Activated CD4-positive, CD25-positive, alpha-beta regulatory T cell (primary cell): ENCODE measurements around the gene SLC7A5.
"Not testable (repeated sequence)": the region's sequence is repeated elsewhere in the genome, so short reads cannot be mapped to it uniquely, and the experiment has no call there.

ENCODE experiments used
- DNase-seq, 4 experiments: peaks; one replicate each; lab custom pipeline; 2025; lab: John Stamatoyannopoulos, UW

The SLC7A5 gene

DNA sequence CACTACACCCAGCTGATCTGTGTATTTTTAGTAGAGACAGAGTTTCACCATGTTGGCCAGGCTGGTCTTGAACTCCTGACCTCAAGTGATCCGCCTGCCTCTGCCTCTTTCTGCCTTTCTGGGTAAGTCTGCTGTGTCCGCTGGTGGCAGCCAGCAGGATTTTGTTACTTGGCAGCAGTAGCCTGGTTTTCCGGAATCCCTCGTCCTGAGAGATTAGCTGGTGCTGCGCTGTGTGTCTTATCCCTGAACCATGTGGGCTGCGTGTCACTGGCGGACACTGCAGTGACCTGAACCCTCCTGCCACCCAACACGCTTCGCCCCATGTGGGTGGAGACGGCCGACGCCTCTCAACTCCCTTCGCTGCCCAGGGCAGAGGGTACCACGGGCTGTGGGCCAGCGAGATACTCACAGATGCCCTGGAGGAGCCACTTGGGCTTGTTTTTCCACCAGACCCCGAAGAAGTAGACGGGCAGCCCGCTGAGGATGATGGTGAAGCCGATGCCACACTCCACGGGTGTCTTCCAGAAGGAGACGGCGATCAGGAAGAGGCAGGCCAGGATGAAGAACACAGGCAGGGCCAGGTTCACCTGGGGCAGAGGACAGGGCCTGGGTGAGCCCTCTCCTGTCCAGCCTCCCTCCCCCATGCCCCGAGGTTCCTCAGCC lies 35.2 kb downstream of the SLC7A5 start:
- DNase-seq: no peak

DNA sequence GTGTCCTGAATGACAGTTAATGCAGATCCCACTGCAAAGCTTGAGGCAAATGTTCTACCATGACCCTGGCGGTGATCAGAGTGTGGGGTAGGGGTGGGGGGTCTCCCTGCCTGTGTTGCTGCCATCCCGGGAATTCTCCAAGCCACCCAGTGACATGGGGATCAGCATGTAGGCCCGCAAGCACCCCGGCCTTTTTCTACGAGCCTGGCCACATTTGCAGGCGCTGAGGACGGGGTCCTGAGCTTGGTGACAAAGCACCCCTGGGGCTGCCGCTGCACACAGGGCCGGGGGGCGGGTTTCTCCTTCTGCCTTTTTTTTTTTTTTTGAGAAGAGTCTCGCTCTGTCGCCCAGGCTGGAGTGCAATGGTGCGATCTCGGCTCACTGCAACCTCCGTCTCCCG lies 35.8 kb downstream of the SLC7A5 start:
- no peak for DNase-seq

DNA sequence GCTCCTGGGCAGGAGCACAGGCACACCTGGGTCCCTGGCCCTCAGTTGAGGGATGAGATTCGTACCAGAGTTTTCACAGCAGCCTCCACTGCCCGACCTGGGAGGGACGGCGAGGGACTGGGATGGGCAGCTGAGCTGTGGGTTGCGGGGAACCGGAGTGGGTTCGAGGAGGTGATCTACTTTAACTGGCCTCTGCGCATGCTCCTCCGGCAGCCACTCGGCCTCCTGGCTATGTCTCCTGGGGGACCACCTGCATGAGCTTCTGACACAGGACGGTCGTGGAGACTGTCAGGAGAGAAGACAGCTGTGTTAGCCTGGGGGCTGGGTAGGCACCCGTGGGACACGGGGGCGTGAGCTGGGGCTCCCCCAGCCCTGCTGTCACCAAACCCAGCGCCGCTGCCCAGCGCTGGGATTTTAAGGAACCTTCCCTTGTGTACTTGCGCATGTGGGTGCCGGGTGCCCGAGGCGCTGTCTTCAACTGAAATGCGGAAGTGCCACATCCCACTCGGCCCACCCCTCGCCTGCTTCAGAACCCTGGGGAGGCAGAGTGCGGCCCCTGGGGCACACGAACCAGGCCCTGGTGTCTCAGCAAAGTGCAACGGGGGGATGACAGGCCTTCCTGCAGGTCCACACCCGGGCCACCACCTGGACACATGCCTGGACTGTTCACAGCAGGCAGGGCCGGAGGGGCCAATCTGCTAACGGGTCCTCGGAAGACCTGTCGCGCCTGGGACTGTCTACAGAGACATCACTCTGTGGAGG lies 36.4 kb downstream of the SLC7A5 start:
- DNase-seq: no peak

DNA sequence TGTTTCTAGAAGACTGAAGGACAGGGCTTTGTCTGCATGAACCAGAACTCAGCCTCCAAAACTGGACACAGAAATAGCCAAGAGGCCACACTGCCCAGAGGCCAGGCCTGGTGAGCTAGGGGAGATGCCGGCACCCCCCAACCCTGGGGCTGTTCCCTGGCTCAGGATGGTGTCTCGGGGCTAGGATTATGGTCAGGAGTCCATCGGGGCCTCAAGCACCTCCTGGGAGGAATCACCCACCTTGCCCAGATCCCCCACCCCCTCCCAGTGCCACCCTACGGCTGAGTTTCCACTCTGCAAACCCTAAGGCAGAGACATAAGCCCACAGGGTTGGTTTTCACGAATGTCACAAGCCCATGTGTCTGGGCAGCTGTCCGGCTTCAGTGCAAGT lies 37.2 kb downstream of the SLC7A5 start:
- no peak for DNase-seq

DNA sequence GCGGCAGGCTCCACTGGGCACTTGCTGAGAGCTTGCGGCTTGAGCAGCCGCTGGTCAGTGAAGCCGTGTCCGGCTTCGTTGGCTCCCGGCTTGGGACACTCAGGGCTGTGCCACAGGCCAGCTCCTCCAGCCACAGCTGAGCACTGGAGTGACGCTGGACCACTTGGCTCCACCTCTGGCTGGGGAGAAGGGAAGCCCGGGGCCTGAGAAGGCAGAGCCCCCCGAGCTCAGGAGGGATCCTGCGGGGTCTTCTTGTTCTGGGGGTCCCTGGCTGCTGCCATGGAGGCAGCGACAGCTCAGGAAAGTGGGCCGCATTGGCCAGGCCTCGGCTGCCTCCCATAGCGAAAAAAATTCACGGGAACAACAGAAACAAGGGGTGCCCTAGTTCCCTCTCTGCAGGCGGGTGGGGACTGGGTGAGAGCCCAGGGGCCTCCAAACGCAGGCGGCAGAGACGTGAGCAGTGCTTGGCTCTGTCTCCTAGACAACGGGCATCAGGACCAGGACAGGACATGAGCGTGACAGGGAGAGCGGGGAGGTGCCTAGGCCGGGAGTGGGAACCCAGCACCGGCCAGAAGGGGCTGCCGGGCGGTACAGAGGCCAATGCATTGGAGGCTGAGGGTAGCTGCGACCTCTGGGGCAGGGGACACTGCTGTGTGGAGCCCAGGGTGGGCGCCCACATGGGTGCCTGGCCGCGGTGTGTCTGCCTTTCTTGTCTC lies 37.7 kb downstream of the SLC7A5 start:
- DNase-seq: no peak

DNA sequence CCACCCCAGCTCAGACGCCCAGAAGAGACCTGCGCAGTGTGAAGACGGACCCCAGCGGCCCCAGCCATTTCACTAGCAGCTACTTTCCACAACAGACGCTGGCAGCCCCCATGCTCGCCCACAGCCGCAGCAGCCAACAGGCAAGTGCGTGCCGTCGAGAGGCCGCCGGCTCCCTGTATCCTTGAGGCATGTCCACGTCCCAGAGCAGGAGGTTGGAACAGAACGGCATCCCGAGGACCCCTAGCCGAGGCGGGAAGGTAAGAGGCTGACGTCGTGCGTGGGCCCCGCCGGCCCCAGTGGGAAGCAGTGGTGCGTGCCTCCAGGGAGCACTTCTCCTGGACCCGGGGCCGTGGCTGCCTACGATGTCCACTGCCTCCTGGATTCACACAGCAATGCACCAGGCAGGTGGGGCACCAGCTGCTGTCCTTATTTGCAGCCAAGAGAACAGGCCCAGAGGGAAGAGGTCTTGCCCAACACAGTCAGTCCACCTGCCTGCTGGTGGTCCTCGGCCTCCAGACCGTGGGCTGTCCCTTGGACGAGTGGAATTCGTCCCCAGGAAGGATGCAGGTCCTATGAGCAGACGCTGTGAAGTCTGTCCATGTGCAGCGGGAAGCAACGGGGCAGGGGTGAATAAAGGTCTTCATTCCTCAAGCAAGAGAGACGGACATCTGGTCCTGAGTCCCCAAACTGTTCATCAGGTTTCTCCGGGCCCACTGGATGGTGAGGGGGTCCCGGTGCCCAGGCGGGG lies 38.5 kb downstream of the SLC7A5 start:
- DNase-seq: no peak

DNA sequence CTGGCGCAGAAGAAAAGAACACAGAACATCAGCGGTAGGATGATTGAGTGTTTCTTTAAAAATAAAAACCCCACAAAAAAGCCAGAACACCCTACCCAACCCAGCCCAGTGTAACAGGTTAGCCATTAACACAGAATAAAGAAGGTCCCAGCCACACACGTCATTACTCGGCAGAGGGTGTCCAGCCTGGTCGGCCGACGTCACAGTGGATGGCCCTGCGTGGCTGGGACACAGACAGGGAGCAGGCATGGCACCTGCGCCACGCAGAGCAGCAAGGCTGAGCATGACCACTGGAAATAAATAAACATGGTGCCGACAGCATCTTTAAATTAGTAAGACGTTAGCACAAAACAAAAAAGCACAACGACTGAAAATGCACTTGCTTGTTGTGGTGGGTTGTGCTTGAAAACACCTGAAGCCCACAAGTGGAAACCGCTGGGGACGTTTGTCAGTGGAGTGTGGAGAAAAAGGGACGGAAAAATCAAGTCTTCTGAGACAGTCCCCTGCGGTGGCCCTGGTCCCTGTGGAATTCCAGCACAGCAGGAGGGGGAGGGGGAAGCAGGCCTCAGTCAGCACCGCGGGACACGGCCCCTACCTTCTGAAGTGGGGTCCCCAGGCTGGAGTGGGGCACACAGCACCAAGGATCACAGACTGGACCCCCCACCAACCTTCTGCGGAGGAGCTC lies 39.2 kb downstream of the SLC7A5 start:
- DNase-seq: no peak

DNA sequence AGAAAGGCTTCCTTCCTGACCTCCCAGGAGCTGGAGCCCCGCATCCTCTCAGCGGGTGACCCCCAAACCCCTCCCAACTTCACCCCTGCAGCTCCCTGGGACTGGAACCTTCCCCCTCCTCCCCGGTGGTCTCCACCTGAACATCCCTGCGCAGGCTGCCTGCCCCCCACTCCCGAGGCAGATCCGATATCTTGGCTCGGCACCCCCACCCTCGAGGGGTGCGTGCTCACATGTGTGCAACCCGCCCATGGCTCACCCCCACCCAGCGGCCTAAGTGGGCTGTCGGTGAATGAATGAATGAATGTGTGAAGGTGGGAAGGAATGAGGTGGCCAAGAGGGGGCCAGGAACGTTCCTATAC lies 39.7 kb downstream of the SLC7A5 start:
- no peak for DNase-seq

DNA sequence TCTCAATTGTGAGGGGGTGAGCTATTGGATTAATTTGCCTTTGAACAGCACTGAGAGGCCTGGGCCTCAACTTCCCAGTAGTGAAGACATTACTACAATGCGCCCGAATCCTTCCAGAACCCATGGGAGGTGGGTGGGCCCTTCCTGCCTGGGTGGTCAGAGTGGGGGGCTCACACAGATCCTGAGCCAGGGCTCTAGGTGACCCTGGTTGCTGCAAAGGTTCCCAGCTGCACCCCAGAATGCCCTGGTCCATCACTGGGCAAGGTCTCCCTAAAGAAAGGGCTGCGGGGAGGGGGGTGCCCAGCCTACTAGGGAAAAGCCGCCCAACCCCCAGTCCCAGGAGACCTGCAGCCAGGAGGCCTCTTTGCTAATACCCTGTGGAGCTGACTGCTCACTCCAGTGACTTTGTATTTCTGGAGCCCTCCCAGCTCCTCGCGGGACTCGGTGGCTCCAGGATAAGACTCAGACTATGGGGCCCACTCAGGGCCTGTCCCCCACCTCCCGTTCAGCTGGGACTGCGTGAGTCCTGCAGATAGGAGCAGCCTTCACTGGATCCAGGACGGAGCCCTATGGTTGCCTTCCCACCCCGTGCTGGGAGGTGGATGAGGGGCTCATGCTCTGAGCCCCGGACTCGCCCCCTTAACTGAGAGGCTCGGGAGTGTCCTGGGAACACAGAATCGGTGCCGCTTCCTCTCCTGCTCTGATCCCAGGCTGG lies 40.2 kb downstream of the SLC7A5 start:
- no peak for DNase-seq

DNA sequence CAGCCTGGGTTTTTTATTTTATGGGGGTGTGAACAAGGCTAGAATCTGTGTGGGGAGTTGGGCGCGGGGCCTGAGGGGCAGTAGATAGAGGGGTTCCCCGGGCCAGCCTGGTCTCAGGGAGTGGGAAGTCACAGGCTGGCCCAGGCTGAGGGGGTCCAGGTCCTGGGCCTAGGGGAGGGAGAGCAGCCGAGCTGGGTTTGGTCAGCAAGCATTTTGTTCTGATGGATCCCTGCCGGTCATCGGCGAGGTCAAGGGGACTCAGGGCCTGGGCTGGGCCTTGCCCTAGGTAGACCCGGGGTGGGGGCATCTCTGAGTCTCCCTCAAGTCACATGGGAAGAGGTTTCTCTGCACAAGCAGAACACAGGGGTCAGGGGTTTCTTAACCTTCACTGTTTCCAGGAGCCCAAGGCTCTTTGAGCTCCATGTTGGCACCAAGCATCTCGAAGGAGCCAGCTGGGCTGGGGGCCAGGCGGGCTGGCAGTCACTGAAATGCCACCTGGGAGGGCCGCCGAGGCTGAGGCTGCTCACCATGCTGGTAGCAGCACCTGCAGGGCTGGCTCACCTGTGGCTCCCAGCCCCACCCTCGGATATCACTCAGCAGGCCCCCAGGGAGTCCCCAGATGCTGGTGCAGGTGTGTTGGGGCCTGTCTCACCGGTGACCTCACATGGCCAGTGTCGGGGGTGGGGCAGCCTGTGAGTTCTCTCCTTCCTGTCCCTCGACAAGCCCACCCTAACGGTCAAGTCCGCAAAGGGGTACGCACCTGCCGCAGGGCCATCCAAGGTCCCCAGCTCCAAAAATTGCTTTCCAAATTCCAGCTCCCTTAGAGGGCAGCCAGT lies 41.0 kb downstream of the SLC7A5 start:
- no peak for DNase-seq

DNA sequence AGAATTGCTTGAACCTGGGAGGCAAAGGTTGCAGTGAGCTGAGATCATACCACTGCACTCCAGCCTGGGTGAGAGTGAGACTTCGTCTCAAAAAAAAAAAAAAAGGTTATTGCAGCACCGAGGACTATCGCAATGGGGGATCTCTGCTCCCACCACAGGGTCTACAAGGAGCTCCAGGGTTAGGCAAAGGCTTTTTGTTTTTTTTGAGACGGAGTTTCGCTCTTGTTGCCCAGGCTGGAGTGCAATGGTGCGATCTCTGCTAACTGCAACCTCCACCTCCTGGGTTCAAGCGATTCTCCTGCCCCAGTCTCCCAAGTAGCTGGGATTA lies 41.8 kb downstream of the SLC7A5 start:
- DNase-seq: not testable (repeated sequence)

DNA sequence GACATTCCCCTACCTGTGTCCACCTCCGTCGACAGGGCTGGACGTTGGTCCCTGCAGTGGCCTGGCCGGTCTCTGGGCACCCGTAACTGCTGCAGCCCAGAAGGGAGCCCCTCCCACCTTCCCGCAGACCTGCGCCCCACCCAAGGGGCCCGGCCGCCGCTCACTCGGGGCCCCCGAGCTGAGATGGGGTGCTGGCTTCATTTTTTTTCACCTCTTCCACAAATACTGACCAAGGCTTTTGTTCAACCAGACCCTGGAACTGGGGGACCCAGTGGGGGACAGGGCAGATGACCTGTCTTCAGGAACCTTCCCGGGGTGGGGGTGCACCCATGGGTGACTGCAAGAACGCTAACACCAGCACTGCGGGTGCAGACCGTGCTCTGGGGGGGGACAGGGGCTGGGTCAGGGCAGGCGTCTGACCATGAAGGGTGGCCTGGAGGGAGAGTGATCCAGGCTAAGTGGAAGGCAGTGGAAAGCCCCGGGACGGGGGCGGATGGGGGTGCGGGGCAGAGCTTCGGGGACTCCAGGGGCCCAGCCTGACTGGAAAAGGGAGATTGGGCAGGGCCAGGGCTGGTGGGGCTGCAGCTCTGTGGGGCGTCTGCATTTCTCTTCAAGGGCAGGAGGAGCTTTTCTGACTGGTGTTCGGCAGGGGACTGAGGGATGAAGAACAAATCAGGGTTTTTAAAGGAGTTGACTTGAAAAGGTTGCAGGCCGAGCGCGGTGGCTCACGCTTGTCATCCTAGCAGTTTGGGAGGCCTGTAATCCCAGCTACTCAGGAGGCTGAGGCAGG lies 42.3 kb downstream of the SLC7A5 start:
- DNase-seq: no peak

DNA sequence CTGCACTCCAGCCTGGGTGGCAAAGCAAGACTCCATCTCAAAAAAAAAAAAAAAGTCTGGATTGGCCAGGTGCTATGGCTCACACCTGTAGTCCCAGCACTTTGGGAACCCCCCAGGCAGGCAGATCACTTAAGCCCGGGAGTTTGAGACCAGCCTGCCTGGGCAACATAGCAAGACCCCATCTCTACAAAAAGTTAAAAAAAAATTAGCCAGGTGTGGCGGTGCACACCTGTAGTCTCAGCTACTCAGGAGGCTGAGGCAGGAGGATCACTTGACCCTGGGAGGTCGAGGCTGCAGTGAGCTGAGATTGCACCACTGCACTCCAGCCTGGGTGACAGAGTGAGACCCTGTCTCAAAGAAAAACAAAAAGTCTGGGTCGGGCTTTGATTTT lies 42.9 kb downstream of the SLC7A5 start:
- not testable (repeated sequence) for DNase-seq

DNA sequence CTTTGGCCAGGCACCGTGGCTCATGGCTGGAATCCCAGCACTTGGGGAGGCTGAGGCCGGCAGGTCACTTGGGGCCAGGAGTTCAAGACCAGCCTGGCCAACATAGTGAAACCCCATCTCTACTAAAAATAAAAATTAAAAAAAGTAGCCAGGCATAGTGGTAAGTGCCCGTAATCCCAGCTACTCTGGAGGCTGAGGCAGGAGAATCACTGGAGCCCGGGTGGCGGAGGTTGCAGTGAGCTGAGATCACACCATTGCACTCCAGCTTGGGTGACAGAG lies 43.5 kb downstream of the SLC7A5 start:
- not testable (repeated sequence) for DNase-seq

DNA sequence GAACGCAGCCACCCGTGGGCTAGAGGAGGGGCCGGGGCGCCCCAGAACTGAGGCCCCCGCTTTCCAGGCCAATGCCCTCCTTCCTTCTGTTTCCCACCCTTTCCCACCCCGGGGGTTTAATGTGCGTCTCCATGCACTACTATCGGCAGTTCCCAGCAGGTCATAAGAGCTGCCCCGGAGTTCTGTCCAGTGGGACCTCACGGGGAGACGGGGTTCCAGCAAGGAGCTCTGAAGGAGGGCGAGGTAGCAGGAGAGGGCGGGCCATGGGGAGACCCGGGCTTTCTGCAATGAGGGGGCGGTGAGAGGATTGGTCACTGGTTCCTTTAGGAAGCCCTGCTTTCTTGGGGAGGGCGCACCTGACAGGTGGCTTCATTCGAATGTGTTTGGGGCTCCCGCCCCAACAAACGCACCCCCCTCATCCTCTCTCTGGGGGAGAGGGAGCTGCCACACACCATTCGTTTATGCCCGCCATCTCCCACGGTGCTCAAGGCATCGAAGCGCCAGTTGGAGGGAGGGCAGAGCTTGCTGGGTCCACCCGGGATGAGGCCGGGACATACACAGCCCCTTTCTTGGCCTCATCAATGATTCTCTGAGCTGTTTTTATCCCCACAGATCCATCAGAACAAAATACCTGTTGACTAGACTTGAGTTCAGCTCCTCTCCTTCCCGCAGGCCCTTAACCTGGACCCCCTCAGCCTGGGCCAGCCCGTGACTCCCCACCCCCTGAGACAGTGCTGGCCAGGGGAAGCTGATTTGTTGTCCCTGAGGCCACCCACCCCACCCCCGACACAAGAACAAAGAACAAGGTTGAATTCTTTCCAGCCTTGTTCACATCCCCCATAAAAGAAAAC lies 44.1 kb downstream of the SLC7A5 start:
- DNase-seq: no peak

DNA sequence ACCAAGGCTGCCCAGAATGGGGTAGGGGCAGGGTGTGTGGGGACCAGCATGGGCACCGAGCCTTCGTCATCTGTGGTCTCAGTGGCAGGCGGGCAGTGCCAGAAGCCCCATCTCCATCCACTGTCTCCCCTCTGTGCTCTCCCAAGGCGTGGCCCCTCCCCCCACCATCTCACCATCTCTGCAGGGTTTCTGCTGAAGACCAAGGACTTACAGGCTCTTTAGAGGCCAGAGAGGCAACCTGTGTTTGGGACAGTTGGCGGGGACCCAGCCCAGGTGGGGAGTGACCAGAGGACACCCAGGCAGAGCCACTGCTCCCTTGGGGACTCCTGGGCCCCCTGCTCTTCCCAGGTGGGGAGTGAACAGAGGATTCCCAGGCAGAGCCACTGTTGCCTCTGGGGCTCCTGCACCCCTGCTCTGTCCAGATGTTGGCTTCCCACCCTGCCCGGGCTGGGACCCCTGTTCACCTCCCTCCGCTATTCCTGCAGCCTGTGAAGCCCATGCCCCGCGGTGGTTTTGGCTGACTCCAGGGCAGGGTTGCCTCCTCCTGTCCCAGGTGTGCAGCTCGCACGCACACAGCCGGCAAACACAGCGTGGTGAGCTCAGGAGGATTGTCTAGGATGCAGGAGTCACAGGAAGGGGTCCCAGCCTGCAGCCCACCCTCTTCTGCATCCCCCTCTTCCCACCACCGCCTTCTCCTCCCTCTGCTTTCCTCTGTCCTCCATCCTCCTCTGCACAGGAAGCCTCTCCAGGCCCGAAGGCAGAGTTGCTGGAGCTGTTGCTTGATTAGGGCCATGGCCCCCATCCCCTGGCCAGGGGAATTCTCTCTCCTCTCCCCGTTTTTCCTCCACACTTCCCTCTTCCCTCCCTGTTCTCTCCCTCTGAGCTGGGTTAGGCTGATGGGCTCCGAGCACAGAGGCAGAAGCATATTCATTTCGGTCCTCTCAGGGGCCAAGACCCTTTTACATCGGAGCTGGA lies 45.0 kb downstream of the SLC7A5 start:
- no peak for DNase-seq

DNA sequence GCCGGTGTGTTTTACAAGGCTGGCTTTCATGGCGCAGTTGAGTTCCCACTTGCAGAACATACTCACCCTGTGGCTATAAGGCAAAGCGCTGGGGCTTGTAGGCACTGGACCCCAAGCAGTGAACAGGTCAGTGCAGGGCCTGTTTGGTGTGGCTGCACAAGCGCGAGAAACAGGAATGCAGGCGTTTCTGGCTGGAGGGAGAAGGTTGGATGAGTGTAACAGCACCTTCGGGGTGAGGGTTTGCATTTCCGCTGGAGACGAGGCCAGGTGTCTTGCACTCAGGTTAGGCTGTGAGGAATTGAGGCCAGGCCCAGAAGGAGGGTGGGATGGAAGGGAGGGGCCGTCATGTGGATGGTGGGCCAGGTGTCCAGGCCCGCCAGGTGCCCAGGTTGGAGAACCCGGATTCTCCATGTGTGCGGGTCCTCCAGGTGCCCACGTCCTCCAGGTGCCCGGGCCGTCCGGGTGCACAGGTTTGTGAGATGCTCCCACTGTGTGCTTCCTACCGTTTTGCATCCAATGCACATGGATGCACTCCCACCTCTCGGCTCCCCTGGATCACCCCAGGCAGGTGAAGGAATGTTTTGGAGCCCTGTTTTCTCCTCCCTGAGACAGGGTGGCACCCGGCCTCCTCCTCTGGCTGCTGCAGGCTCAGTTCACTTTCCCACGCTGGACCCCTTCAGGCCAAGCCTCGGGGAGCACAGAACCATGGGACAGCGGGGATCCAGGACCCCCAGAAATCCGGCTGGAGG lies 46.0 kb downstream of the SLC7A5 start:
- no peak for DNase-seq
